A549 treated with Hydrocortisone at 1 μM for 4 hours (cell line): ENCODE results near the gene ENO1. TPM values are rescaled to one million over a fixed set of nuclear protein-coding genes. Genes with fewer than 3 reads are reported as not detected.

Source experiments
- total RNA-seq: library from RNA; stranded (reverse); fragments of 200-300 nt; extraction: Qiagen RNA extraction; gene quantifications from 5 replicates; pipeline ENCODE4 v1.2.3, GENCODE V29; 2022

The ENO1 gene
- 2,677 to 3,354 TPM (median 2,808 TPM) in 5 replicates for total RNA-seq

DNA sequence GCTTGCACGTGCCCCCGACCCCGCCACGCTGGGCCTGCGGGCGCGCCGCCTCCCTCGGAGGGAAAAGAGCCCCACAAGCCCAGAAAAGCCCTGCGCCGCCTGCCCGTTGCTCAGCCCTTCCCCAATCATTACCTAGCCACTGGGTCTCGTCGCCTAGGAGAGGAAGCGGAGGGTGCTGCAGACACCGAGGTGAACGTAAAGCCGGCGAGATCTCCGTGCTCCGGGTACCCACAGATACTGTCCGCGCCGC lies at the start of gene ENO1:
Gene ENO1 (minus strand): TSS at position 239 of the 250 bp plus-strand sequence. CDS start 3,778 bp downstream, outside the sequence.

GRCh38 chr1:8817412-8818324 lies 60.8 kb downstream of the ENO1 start, which contains the start of gene RERE:
RERE (minus strand) TSS chr1:8817640.

Other genes with a start within 250 kb of the ENO1 start
- 24.3 to 27.7 TPM (median 27.6 TPM) in 5 replicates for gene RERE, start 61.0 kb downstream of the ENO1 start, total RNA-seq
- not detected in 5 replicates for gene CA6, start 67.2 kb upstream of the ENO1 start, total RNA-seq
- 0.06 to 0.08 TPM in 2 of 5 replicates, not detected in the others for gene SLC2A7, start 147.7 kb upstream of the ENO1 start, total RNA-seq
- 0.29 to 0.71 TPM (median 0.38 TPM) in 5 replicates for gene SLC2A5, start 190.9 kb upstream of the ENO1 start, total RNA-seq